ENCODE data around the gene CHST11.

The CHST11 gene

DNA sequence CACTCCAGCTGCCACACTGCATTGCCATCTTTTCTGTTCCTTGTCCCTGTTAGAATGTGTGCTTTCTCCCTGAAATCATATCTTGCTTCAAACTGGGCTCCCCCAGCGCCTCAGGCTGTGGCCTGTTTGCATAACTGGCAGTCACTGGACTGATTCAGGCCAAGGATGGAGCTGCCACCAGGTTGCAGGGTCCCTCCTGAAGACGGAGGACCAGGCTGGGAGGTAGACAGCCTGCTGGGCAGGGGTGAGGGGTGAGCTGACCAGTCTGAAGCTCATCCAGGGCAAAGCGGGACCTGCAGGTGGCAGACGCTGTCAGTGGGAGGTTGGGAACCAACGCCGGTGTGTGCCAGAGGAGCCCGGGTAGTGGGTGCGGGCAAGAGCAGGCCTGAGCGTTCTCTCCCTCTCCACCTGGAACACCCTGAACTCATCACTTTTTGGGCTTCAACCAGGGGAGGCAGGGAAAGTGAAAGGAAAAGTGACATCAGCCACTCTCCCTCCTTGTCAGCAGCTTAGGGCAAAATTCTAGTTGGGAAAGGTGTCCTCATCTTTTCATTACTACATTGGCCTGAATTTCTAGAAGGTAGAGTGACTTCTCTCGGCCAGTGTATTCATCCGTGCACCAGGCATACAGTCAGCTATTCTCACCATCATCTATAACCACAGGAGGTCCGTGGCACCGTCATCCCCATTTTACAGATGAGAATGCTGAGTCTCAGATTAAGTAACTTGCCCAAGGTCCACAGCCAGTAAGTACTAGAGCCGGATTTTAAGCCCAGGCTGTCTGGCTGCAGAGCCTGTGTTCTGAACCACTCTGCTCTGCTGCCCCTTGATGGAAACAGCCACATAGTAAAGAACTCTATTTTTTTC, 282.3 kb downstream of the CHST11 start:
- no peak for DNase-seq
- Mint-ChIP-seq H3K4me3 (peak overlapping the region; percentile 26), H3K9me3 (no peaks in the 10 kb centered on the region), H3K4me1 (peaks cover 88% of the 10 kb centered on the region), H3K36me3 (ENCODE audit: low read depth) (no peaks in the 10 kb centered on the region), H3K27me3 (ENCODE audit: low read depth, poor library complexity) (peaks cover 3% of the 10 kb centered on the region), H3K27ac (peak overlapping the region; percentile 98)
- TF ChIP-seq, protein P1, sequence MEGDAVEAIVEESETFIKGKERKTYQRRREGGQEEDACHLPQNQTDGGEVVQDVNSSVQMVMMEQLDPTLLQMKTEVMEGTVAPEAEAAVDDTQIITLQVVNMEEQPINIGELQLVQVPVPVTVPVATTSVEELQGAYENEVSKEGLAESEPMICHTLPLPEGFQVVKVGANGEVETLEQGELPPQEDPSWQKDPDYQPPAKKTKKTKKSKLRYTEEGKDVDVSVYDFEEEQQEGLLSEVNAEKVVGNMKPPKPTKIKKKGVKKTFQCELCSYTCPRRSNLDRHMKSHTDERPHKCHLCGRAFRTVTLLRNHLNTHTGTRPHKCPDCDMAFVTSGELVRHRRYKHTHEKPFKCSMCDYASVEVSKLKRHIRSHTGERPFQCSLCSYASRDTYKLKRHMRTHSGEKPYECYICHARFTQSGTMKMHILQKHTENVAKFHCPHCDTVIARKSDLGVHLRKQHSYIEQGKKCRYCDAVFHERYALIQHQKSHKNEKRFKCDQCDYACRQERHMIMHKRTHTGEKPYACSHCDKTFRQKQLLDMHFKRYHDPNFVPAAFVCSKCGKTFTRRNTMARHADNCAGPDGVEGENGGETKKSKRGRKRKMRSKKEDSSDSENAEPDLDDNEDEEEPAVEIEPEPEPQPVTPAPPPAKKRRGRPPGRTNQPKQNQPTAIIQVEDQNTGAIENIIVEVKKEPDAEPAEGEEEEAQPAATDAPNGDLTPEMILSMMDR (IDR thresholded peaks at IDR 0.05): no peak

DNA sequence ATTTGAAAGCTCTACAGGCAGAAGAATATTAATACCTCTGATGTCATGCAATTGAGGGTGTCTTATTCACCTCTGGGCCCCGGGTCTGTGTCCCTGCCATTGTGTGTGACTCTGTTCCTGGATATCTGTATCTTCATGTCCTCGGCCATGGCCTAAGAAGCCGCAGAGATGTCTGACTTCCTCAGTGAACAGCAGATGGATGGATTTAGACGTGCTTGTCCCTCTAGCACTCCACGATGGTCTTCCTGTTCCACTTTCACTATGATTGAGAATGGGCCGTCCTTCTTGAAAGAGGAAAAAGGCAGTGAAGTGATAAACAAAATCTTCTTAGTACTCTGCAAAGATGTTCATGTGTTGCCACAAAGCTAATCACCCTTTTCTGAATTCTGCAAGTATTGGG, 283.9 kb downstream of the CHST11 start:
- DNase-seq: no peak
- H3K9me3 Mint-ChIP-seq: peaks cover 3% of the 10 kb centered on the region
- H3K27me3 Mint-ChIP-seq (ENCODE audit: low read depth, poor library complexity): peaks cover 3% of the 10 kb centered on the region
- H3K4me3 Mint-ChIP-seq: no peak overlapping the region
- TF ChIP-seq, protein P1 (IDR thresholded peaks at IDR 0.05): no peak
- H3K36me3 Mint-ChIP-seq (ENCODE audit: low read depth): no peaks in the 10 kb centered on the region
- H3K4me1 Mint-ChIP-seq: peaks cover 75% of the 10 kb centered on the region
- H3K27ac Mint-ChIP-seq: peak overlapping the region; percentile 82

DNA sequence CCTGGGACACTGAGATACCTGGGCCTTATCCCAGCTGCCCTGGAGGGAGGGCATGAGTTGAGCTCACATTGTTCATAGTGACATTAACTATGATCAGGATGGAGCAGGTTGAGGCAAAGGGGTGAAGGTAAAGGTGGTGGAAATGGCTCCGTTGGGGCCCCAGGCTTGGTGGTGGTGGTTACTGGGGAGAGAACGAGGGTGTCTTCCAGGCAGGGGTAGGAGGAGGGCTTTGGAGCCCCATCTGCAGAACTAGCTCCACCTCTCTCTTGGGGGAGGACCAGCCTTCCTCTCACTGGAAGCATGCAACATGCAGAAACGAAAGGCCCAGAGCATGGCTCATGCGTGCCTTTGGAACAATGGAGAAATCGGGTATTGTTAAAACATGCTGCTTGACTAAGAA, 284.3 kb downstream of the CHST11 start:
- H3K27ac Mint-ChIP-seq: peak overlapping the region; percentile 82
- H3K27me3 Mint-ChIP-seq (ENCODE audit: low read depth, poor library complexity): peaks cover 3% of the 10 kb centered on the region
- H3K36me3 Mint-ChIP-seq (ENCODE audit: low read depth): no peaks in the 10 kb centered on the region
- peaks cover 73% of the 10 kb centered on the region for H3K4me1 Mint-ChIP-seq
- TF ChIP-seq, protein P1 (IDR thresholded peaks at IDR 0.05): no peak
- no peak overlapping the region for H3K4me3 Mint-ChIP-seq
- DNase-seq: no peak
- H3K9me3 Mint-ChIP-seq: peaks cover 3% of the 10 kb centered on the region

GRCh38 chr12:104741497-104742367, 285.0 kb downstream of the CHST11 start:
- H3K9me3 Mint-ChIP-seq: peaks cover 3% of the 10 kb centered on the region
- TF ChIP-seq, protein P1 (IDR thresholded peaks at IDR 0.05): no peak
- peak overlapping the region; percentile 71 for H3K27ac Mint-ChIP-seq
- peaks cover 3% of the 10 kb centered on the region for H3K27me3 Mint-ChIP-seq (ENCODE audit: low read depth, poor library complexity)
- no peak overlapping the region for H3K4me3 Mint-ChIP-seq
- DNase-seq: no peak
- H3K4me1 Mint-ChIP-seq: peaks cover 72% of the 10 kb centered on the region
- H3K36me3 Mint-ChIP-seq (ENCODE audit: low read depth): no peaks in the 10 kb centered on the region

GRCh38 chr12:104742551-104743201, 285.9 kb downstream of the CHST11 start:
- TF ChIP-seq, protein P1 (IDR thresholded peaks at IDR 0.05): no peak
- no peak overlapping the region for H3K4me3 Mint-ChIP-seq
- H3K36me3 Mint-ChIP-seq (ENCODE audit: low read depth): no peaks in the 10 kb centered on the region
- DNase-seq: no peak
- H3K4me1 Mint-ChIP-seq: peaks cover 72% of the 10 kb centered on the region
- peak overlapping the region; percentile 82 for H3K27ac Mint-ChIP-seq
- peaks cover 3% of the 10 kb centered on the region for H3K9me3 Mint-ChIP-seq
- peaks cover 3% of the 10 kb centered on the region for H3K27me3 Mint-ChIP-seq (ENCODE audit: low read depth, poor library complexity)

Measured in nephron progenitor cell (in vitro differentiated cells).